Activated CD4-positive, alpha-beta T cell treated with anti-CD3 and anti-CD28 coated beads, Interleukin-2, amount 10 ng/mL, durations not matched to agents 7 days and 5 days (primary cell): Measurements from ENCODE around the gene ANGEL2. TPM values are rescaled to one million over a fixed set of nuclear protein-coding genes. Genes with fewer than 3 reads are reported as not detected.

Experiments used
- CTCF ChIA-PET: fragments of 350-600 bp; sonication (Branson Sonifier 250); formaldehyde crosslinking; loops from one replicate; lab custom pipeline; 2021; ENCODE audit warnings: antibody characterized with exemption; lab: Charles Lee
- POLR2A ChIA-PET: fragments of 350-600 bp; sonication (Branson Sonifier 250); formaldehyde crosslinking; loops from one replicate; lab custom pipeline; 2021; ENCODE audit warnings: antibody characterized with exemption; lab: Charles Lee
- DNase-seq: peaks from one replicate; pipeline ENCODE4 v3.0.0-alpha.2; 2020
- H3K27ac Mint-ChIP-seq: one replicate; pipeline ENCODE4 v1.8.0; 2021; ENCODE audit warnings: mild to moderate bottlenecking, moderate library complexity, mixed read lengths
- H3K27me3 Mint-ChIP-seq: one replicate; pipeline ENCODE4 v1.8.0; 2021; ENCODE audit warnings: mixed read lengths
- H3K36me3 Mint-ChIP-seq: one replicate; pipeline ENCODE4 v1.8.0; 2021; ENCODE audit warnings: low read depth, mixed read lengths
- H3K4me1 Mint-ChIP-seq: one replicate; pipeline ENCODE4 v1.8.0; 2021; ENCODE audit warnings: mixed read lengths
- H3K4me3 Mint-ChIP-seq: one replicate; pipeline ENCODE4 v1.8.0; 2021; ENCODE audit warnings: mild to moderate bottlenecking, moderate library complexity, mixed read lengths
- H3K9me3 Mint-ChIP-seq: one replicate; pipeline ENCODE4 v1.8.0; 2021; ENCODE audit warnings: mixed read lengths
- total RNA-seq, 2 experiments: library from RNA; stranded (reverse); gene quantifications; one replicate each; pipeline ENCODE4 v1.2.3, GENCODE V29; 2021

ANGEL2 gene
- total RNA-seq, 2 experiments from 2014 or later, result 51.8 to 57.7 TPM

GRCh38 chr1:212981025-212981495, 34.6 kb downstream of the ANGEL2 start:
- Mint-ChIP-seq H3K4me3 (no peak overlapping the region), H3K27me3 (no peaks in the 10 kb centered on the region), H3K9me3 (no peaks in the 10 kb centered on the region), H3K27ac (no peak overlapping the region), H3K36me3 (no peaks in the 10 kb centered on the region), H3K4me1 (peaks cover 10% of the 10 kb centered on the region)
- ChIA-PET POLR2A (no interaction called here), CTCF (interaction anchor here (1.3 to 1.5 kb wide), 2 partner anchors 8 to 316 kb away, joined by 3 to 6 read pairs; no protein-coding TSS in a partner anchor)
- no peak for DNase-seq

GRCh38 chr1:212980123-212980785, 35.4 kb downstream of the ANGEL2 start:
- H3K27ac Mint-ChIP-seq, result no peak overlapping the region
- H3K27me3 Mint-ChIP-seq, result no peaks in the 10 kb centered on the region
- POLR2A ChIA-PET, result no interaction called here
- no peak overlapping the region for H3K4me3 Mint-ChIP-seq
- peaks cover 10% of the 10 kb centered on the region for H3K4me1 Mint-ChIP-seq
- no peak for DNase-seq
- CTCF ChIA-PET, result interaction anchor here (1.5 to 2.1 kb wide), 3 partner anchors 13 to 315 kb away, joined by 3 to 7 read pairs (median 6); no protein-coding TSS in a partner anchor
- H3K36me3 Mint-ChIP-seq, result no peaks in the 10 kb centered on the region
- no peaks in the 10 kb centered on the region for H3K9me3 Mint-ChIP-seq

GRCh38 chr1:212979340-212980122, 36.1 kb downstream of the ANGEL2 start:
- H3K4me3 Mint-ChIP-seq, result no peak overlapping the region
- H3K9me3 Mint-ChIP-seq, result no peaks in the 10 kb centered on the region
- ChIA-PET CTCF (interaction anchor here (1.1 to 2.1 kb wide), 6 partner anchors 11 to 314 kb away, joined by 3 to 7 read pairs (median 4); no protein-coding TSS in a partner anchor), POLR2A (no interaction called here)
- no peaks in the 10 kb centered on the region for H3K27me3 Mint-ChIP-seq
- H3K27ac Mint-ChIP-seq, result no peak overlapping the region
- H3K4me1 Mint-ChIP-seq, result peaks cover 10% of the 10 kb centered on the region
- no peaks in the 10 kb centered on the region for H3K36me3 Mint-ChIP-seq
- DNase-seq, result no peak

GRCh38 chr1:212977781-212978645, 37.7 kb downstream of the ANGEL2 start:
- CTCF ChIA-PET, result interaction anchor here (0.5 to 1.6 kb wide), 3 partner anchors 15 to 501 kb away, joined by 3 read pairs; no protein-coding TSS in a partner anchor
- DNase-seq, result no peak
- POLR2A ChIA-PET, result no interaction called here
- Mint-ChIP-seq H3K4me1 (peaks cover 10% of the 10 kb centered on the region), H3K9me3 (no peaks in the 10 kb centered on the region), H3K36me3 (no peaks in the 10 kb centered on the region), H3K4me3 (no peak overlapping the region), H3K27ac (no peak overlapping the region), H3K27me3 (peaks cover 2% of the 10 kb centered on the region)

- no peak overlapping the region for H3K27ac Mint-ChIP-seq
- CTCF ChIA-PET, result interaction anchor here (0.6 to 1.1 kb wide), 5 partner anchors 7 to 1042 kb away, joined by 3 to 5 read pairs (median 3); no protein-coding TSS in a partner anchor
- peaks cover 2% of the 10 kb centered on the region for H3K27me3 Mint-ChIP-seq
- POLR2A ChIA-PET, result no interaction called here
- no peaks in the 10 kb centered on the region for H3K36me3 Mint-ChIP-seq
- no peak overlapping the region for H3K4me3 Mint-ChIP-seq
- peaks cover 6% of the 10 kb centered on the region for H3K4me1 Mint-ChIP-seq
- no peaks in the 10 kb centered on the region for H3K9me3 Mint-ChIP-seq
- DNase-seq, result no peak
Measured at GRCh38 chr1:212976586-212976985, 39.1 kb downstream of the ANGEL2 start.

- Mint-ChIP-seq H3K27ac (no peak overlapping the region), H3K36me3 (no peaks in the 10 kb centered on the region), H3K4me3 (no peak overlapping the region), H3K9me3 (no peaks in the 10 kb centered on the region), H3K27me3 (peaks cover 2% of the 10 kb centered on the region), H3K4me1 (peaks cover 4% of the 10 kb centered on the region)
- ChIA-PET POLR2A (no interaction called here), CTCF (interaction anchor here (1.1 kb wide), 1 partner anchor 9 kb away, joined by 4 read pairs; no protein-coding TSS in a partner anchor)
- no peak for DNase-seq
Measured at GRCh38 chr1:212975111-212975918, 40.4 kb downstream of the ANGEL2 start.

GRCh38 chr1:212974711-212975110, 41.0 kb downstream of the ANGEL2 start:
- CTCF ChIA-PET, result no interaction called here

GRCh38 chr1:212973899-212974298, 41.8 kb downstream of the ANGEL2 start:
- Mint-ChIP-seq H3K4me1 (peaks cover 2% of the 10 kb centered on the region), H3K36me3 (no peaks in the 10 kb centered on the region), H3K27me3 (peaks cover 2% of the 10 kb centered on the region), H3K27ac (no peak overlapping the region), H3K9me3 (no peaks in the 10 kb centered on the region), H3K4me3 (no peak overlapping the region)
- ChIA-PET POLR2A (no interaction called here), CTCF (no interaction called here)
- no peak for DNase-seq

More at GRCh38 chr1:212974711-212975110, 41.0 kb downstream of the ANGEL2 start:
- H3K36me3 Mint-ChIP-seq, result no peaks in the 10 kb centered on the region
- H3K4me3 Mint-ChIP-seq, result no peak overlapping the region
- no peaks in the 10 kb centered on the region for H3K9me3 Mint-ChIP-seq
- H3K27me3 Mint-ChIP-seq, result peaks cover 2% of the 10 kb centered on the region
- no peak overlapping the region for H3K27ac Mint-ChIP-seq
- H3K4me1 Mint-ChIP-seq, result peaks cover 4% of the 10 kb centered on the region
- POLR2A ChIA-PET, result no interaction called here
- no peak for DNase-seq

GRCh38 chr1:212973426-212973825, 42.2 kb downstream of the ANGEL2 start:
- H3K4me1 Mint-ChIP-seq, result no peaks in the 10 kb centered on the region
- no peak overlapping the region for H3K4me3 Mint-ChIP-seq
- no peak overlapping the region for H3K27ac Mint-ChIP-seq
- ChIA-PET CTCF (interaction anchor here (1.5 kb wide), 1 partner anchor 8 kb away, joined by 6 read pairs; no protein-coding TSS in a partner anchor), POLR2A (no interaction called here)
- H3K27me3 Mint-ChIP-seq, result peaks cover 2% of the 10 kb centered on the region
- H3K9me3 Mint-ChIP-seq, result no peaks in the 10 kb centered on the region
- no peaks in the 10 kb centered on the region for H3K36me3 Mint-ChIP-seq
- no peak for DNase-seq

GRCh38 chr1:212971312-212971711, 44.4 kb downstream of the ANGEL2 start:
- H3K9me3 Mint-ChIP-seq, result no peaks in the 10 kb centered on the region
- H3K27me3 Mint-ChIP-seq, result peaks cover 12% of the 10 kb centered on the region
- H3K4me3 Mint-ChIP-seq, result no peak overlapping the region
- H3K36me3 Mint-ChIP-seq, result no peaks in the 10 kb centered on the region
- POLR2A ChIA-PET, result no interaction called here
- no peaks in the 10 kb centered on the region for H3K4me1 Mint-ChIP-seq
- H3K27ac Mint-ChIP-seq, result no peak overlapping the region
- CTCF ChIA-PET, result no interaction called here
- no peak for DNase-seq

GRCh38 chr1:212970085-212970484, 45.6 kb downstream of the ANGEL2 start:
- no peaks in the 10 kb centered on the region for H3K4me1 Mint-ChIP-seq

More at GRCh38 chr1:212970085-212970484, 45.6 kb downstream of the ANGEL2 start:
- no peaks in the 10 kb centered on the region for H3K36me3 Mint-ChIP-seq
- no peak overlapping the region for H3K27ac Mint-ChIP-seq
- H3K9me3 Mint-ChIP-seq, result no peaks in the 10 kb centered on the region
- no peak overlapping the region for H3K4me3 Mint-ChIP-seq
- H3K27me3 Mint-ChIP-seq, result peaks cover 15% of the 10 kb centered on the region
- CTCF ChIA-PET, result no interaction called here
- DNase-seq, result no peak
- POLR2A ChIA-PET, result no interaction called here
